ENCODE data around the gene MADCAM1. TPM values are rescaled to one million over a fixed set of nuclear protein-coding genes. Genes with fewer than 3 reads are reported as not detected.

Gene MADCAM1
- total and polyA plus RNA-seq, 2 of the 8 experiments (the other 6 are each of a cell fraction or from before 2014, with no cell fraction given) = 2.3 to 3.0 TPM

DNA sequence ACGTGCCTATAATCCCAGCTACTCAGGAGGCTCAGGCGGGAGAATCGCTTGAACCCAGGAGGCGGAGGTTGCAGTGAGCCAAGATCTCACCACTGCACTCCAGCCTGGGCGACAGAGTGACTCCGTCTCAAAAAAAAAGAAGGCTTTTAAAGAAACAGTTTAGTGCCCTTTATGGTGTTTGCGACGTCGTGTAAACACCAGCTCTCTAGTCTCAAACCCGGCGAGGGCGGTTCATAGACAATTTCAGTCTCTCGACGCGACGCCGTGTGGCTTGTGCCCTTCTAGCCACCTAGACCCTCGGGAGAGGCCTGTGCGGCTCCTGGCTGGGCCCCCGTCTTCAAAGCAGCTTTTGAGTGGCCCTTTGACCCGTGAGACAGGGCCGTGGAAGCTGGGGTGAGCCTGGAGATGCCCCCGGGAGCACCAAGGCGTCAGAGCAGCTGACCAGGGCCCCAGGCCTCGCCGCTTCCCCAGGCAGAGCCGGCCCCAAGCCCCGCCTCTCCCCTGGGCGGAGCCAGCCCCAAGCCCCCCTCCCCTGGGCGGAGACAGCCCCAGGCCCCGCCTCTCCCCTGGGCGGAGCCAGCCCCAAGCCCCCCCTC is 5.0 kb upstream of the MADCAM1 start:
- Histone ChIP-seq H4K5ac (ENCODE audit: insufficient read length, low read depth, low read length) (no peak overlapping the region), H3K4ac (replicated peaks; ENCODE audit: insufficient read length, low read depth, low read length) (no peak overlapping the region), H4K20me1 (replicated peaks in 1 of 2; ENCODE audit: control insufficient read depth in 1 of 2, insufficient read depth in 2 of 2, low read length in 2 of 2) (peaks cover 0 to 1% of the 10 kb centered on the region in 2 experiments), H3K27ac (ENCODE audit: low read depth, low read length) (no peak overlapping the region; the same call in 1 of the 2 replicates), H3K4me3 (ENCODE audit: extremely low read depth in 1 of 4, insufficient read depth in 2 of 4, low read depth in 3 of 4, low read length in 4 of 4) (no peak overlapping the region), H3K56ac (replicated peaks; ENCODE audit: insufficient read length, low read depth, low read length) (no peak overlapping the region), H2BK120ac (replicated peaks; ENCODE audit: low read depth, low read length) (no peak overlapping the region), H3K27me3 (replicated peaks in 1 of 4; ENCODE audit: control insufficient read depth in 3 of 4, extremely low read depth in 1 of 4, insufficient read depth in 3 of 4, low read length in 3 of 4) (no peaks in the 10 kb centered on the region; a peak in 1 of 7 replicates), H2AFZ (ENCODE audit: low read length) (no peak overlapping the region), H3K9me3 (ENCODE audit: insufficient read depth in 2 of 2, low read depth in 1 of 2, low read length in 1 of 2) (peaks cover 0 to 2% of the 10 kb centered on the region in 2 experiments; a peak in 1 of 4 replicates), H3K4me1 (replicated peaks in 1 of 4; ENCODE audit: control insufficient read depth in 3 of 4, insufficient read depth in 4 of 4, low read length in 3 of 4) (peaks cover 0 to 6% (median 2%) of the 10 kb centered on the region in 4 experiments; a peak in 3 of 7 replicates), H2BK5ac (ENCODE audit: low read depth, low read length) (no peak overlapping the region), H3K14ac (ENCODE audit: insufficient read length) (no peak overlapping the region), H4K8ac (ENCODE audit: extremely low read depth, insufficient read depth, low read length) (no peak overlapping the region), H2BK15ac (ENCODE audit: low read length) (no peak overlapping the region), H2BK20ac (ENCODE audit: low read length) (no peak overlapping the region), H3K36me3 (ENCODE audit: control insufficient read depth in 2 of 4, insufficient read depth in 4 of 4, low read length in 3 of 4) (no peaks in the 10 kb centered on the region), H3K18ac (ENCODE audit: extremely low read depth, low read length) (peak overlapping the region; percentile 71), H3K79me2 (ENCODE audit: control insufficient read depth in 1 of 2, insufficient read depth in 2 of 2, low read length in 2 of 2) (no peaks in the 10 kb centered on the region), H3K79me1 (ENCODE audit: low read depth, low read length) (no peaks in the 10 kb centered on the region; the same call in 1 of the 2 replicates), H2BK12ac (ENCODE audit: low read depth, low read length) (no peak overlapping the region), H3K9ac (replicated peaks in 1 of 4; ENCODE audit: extremely low read depth in 1 of 4, low read depth in 3 of 4, low read length in 3 of 4) (peak overlapping the region in 1 of 4 experiments; percentile 9; a peak in 1 of 7 replicates), H4K91ac (replicated peaks; ENCODE audit: insufficient read length, low read length) (no peak overlapping the region), H2AK5ac (ENCODE audit: low read depth, low read length) (no peak overlapping the region), H3K4me2 (ENCODE audit: insufficient read depth in 1 of 2, low read depth in 2 of 2, low read length in 2 of 2) (no peak overlapping the region; a peak in 2 of 4 replicates), H3K23ac (ENCODE audit: insufficient read length) (no peak overlapping the region), H3K23me2 (ENCODE audit: low read depth, low read length) (peaks cover 5% of the 10 kb centered on the region; the same call in 1 of the 2 replicates)
- TF ChIP-seq, protein P1, sequence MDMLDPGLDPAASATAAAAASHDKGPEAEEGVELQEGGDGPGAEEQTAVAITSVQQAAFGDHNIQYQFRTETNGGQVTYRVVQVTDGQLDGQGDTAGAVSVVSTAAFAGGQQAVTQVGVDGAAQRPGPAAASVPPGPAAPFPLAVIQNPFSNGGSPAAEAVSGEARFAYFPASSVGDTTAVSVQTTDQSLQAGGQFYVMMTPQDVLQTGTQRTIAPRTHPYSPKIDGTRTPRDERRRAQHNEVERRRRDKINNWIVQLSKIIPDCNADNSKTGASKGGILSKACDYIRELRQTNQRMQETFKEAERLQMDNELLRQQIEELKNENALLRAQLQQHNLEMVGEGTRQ (IDR thresholded peaks at IDR 0.05; ENCODE audit: low read length) = no peak
- no peak for TF ChIP-seq NRF1 (IDR thresholded peaks at IDR 0.05; ENCODE audit: low read depth, low read length)
- TF ChIP-seq ZNF274 (IDR thresholded peaks at IDR 0.05; ENCODE audit: borderline replicate concordance, extremely low read depth, low read length) = no peak
- TF ChIP-seq SUZ12 (IDR thresholded peaks at IDR 0.05; ENCODE audit: low read length) = no peak
- no peak for TF ChIP-seq TBP (IDR thresholded peaks at IDR 0.05; ENCODE audit: low read depth, low read length)
- no peak for TF ChIP-seq CTBP2 (IDR thresholded peaks at IDR 0.05; ENCODE audit: borderline replicate concordance, insufficient read depth, insufficient read length, low read length)
- 90% methylated on average over 22 of the region's 32 CpGs; no CpG with 5 or more reads in 1 of the 2 experiments for WGBS, 2 experiments (ENCODE audit: extremely low coverage in 1 of 2, insufficient coverage in 1 of 2, insufficient read length in 1 of 2, insufficient replicate concordance in 2 of 2, low coverage in 1 of 2, low lambda C conversion rate in 2 of 2, missing lambda C conversion rate in 1 of 2)
- FAIRE-seq (no peak), DNase-seq (ENCODE audit: low read depth in 1 of 2, low spot score in 2 of 2) (peak in 1 of 2 experiments; percentile 67)
- CTCF ChIA-PET (ENCODE audit: partially characterized antibody) = interaction anchor here (0.8 to 1.6 kb wide), 5 partner anchors 15 to 127 kb away, joined by 3 to 7 read pairs (median 7); no protein-coding TSS in a partner anchor
- POLR2A ChIA-PET (ENCODE audit: partially characterized antibody) = interaction anchor here (1.2 kb wide), 1 partner anchor 146 kb away, joined by 3 read pairs; the partner anchor contains the start of gene MIER2
